ENCODE measurements around the gene ABHD16B. TPM values are rescaled to one million over a fixed set of nuclear protein-coding genes. Genes with fewer than 3 reads are reported as not detected.

Gene ABHD16B
- total RNA-seq, 2 experiments from 2014 or later: not detected

GRCh38 chr20:63881451-63882226 lies 20.3 kb downstream of the ABHD16B start:
- POLR2A ChIA-PET: interaction anchor here (0.9 to 2.0 kb wide), 2 partner anchors 12 to 101 kb away, joined by 4 to 6 read pairs; no protein-coding TSS in a partner anchor
- H3K36me3 Mint-ChIP-seq (ENCODE audit: low read depth): peaks cover 13% of the 10 kb centered on the region
- intact Hi-C loops (cut with micrococcal nuclease): no loop called here
- ATAC-seq: no peak
- DNase-seq: no peak
- H3K27ac Mint-ChIP-seq: no peak overlapping the region
- no peaks in the 10 kb centered on the region for H3K27me3 Mint-ChIP-seq
- no peak for TF ChIP-seq CTCF (IDR thresholded peaks at IDR 0.05)
- no peaks in the 10 kb centered on the region for H3K9me3 Mint-ChIP-seq
- no peaks in the 10 kb centered on the region for H3K4me1 Mint-ChIP-seq (ENCODE audit: low read depth)
- no peak overlapping the region for H3K4me3 Mint-ChIP-seq
- CTCF ChIA-PET: no interaction called here

GRCh38 chr20:63882257-63883200 lies 21.2 kb downstream of the ABHD16B start:
- no peak for ATAC-seq
- H3K9me3 Mint-ChIP-seq: no peaks in the 10 kb centered on the region
- no peak for TF ChIP-seq CTCF (IDR thresholded peaks at IDR 0.05)
- H3K36me3 Mint-ChIP-seq (ENCODE audit: low read depth): peaks cover 10% of the 10 kb centered on the region
- ChIA-PET POLR2A (interaction anchor here (0.6 to 2.0 kb wide), 4 partner anchors 10 to 100 kb away, joined by 3 to 6 read pairs (median 4); no protein-coding TSS in a partner anchor), CTCF (no interaction called here)
- H3K27ac Mint-ChIP-seq: no peak overlapping the region
- H3K4me1 Mint-ChIP-seq (ENCODE audit: low read depth): no peaks in the 10 kb centered on the region
- DNase-seq: no peak
- intact Hi-C loops (cut with micrococcal nuclease): no loop called here
- H3K27me3 Mint-ChIP-seq: no peaks in the 10 kb centered on the region
- no peak overlapping the region for H3K4me3 Mint-ChIP-seq

- Mint-ChIP-seq H3K27ac (no peak overlapping the region), H3K9me3 (no peaks in the 10 kb centered on the region), H3K27me3 (no peaks in the 10 kb centered on the region), H3K4me1 (ENCODE audit: low read depth) (no peaks in the 10 kb centered on the region), H3K4me3 (no peak overlapping the region), H3K36me3 (ENCODE audit: low read depth) (peaks cover 7% of the 10 kb centered on the region)
- POLR2A ChIA-PET: interaction anchor here (2.0 kb wide), 1 partner anchor 11 kb away, joined by 6 read pairs; no protein-coding TSS in a partner anchor
- CTCF ChIA-PET: no interaction called here
- intact Hi-C loops (cut with micrococcal nuclease): no loop called here
- DNase-seq (no peak), ATAC-seq (no peak)
- TF ChIP-seq CTCF (IDR thresholded peaks at IDR 0.05): no peak
These were observed 21.9 kb downstream of the ABHD16B start for GRCh38 chr20:63883201-63883593.

- Mint-ChIP-seq H3K27ac (no peak overlapping the region), H3K27me3 (no peaks in the 10 kb centered on the region), H3K36me3 (ENCODE audit: low read depth) (peaks cover 10% of the 10 kb centered on the region), H3K4me1 (ENCODE audit: low read depth) (no peaks in the 10 kb centered on the region), H3K9me3 (no peaks in the 10 kb centered on the region), H3K4me3 (no peak overlapping the region)
- ATAC-seq (peak; percentile 30), DNase-seq (peak; percentile 27)
- TF ChIP-seq CTCF (IDR thresholded peaks at IDR 0.05): no peak
- intact Hi-C loops (cut with micrococcal nuclease): no loop called here
- ChIA-PET POLR2A (interaction anchor here (0.6 to 1.6 kb wide), 3 partner anchors 10 to 72 kb away, joined by 3 to 5 read pairs (median 4); partner anchors contain the start of gene DNAJC5), CTCF (no interaction called here)
These were observed 23.4 kb downstream of the ABHD16B start for GRCh38 chr20:63884506-63885263.
